ENCODE measurements around the gene ICAM3.

The ICAM3 gene

DNA sequence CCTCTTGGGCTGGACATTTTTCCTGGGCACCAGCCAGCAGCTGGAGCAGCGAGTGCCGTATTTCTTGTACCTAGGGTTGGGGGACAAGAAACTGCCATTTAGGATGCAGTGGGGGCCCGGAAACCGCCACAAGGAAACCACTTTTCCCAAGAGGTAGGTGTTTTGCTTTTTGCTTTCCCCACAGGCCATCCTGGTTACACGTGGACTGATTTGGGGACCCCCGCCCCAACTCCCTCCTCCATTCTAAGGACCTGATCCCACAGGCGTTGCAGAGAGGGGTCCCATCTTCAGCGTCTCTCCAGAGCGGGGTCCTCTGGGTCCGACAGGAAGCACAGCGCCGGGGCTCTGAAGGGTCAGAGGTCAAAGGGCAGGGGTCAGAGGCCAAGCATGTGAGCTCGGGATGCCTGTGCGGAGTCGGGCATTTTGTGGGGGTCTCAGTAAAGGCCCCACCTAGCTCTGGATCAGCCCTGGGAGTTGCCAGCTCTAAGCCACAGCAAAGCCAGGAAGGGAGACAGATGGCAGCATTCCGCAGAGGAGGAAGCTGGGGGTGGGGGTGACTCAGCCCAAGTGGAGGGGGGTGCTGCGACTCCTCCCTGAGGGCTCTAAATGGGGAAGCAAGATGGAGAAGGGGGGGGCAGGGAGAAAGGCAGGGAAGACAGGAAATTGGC, 34.2 kb downstream of the ICAM3 start:
- Histone ChIP-seq H3K27me3 (ENCODE audit: control insufficient read depth in 3 of 3, insufficient read depth in 3 of 3, low read depth in 1 of 3, low read length in 3 of 3) (no peaks in the 10 kb centered on the region), H4K91ac (ENCODE audit: low read depth, low read length, poor library complexity) (no peak overlapping the region), H3K36me3 (replicated peaks in 1 of 2; ENCODE audit: control insufficient read depth in 2 of 2, insufficient read depth in 2 of 2, low read length in 2 of 2) (peaks cover 3 to 6% of the 10 kb centered on the region in 2 donors), H3K4me3 (ENCODE audit: low read length in 2 of 2) (no peak overlapping the region), H3K23ac (ENCODE audit: low read depth, low read length, poor library complexity) (no peak overlapping the region), H2BK5ac (ENCODE audit: low read length) (no peak overlapping the region), H2BK12ac (ENCODE audit: low read length) (no peak overlapping the region), H3K9ac (ENCODE audit: low read depth, low read length, poor library complexity) (no peak overlapping the region), H3K4me1 (ENCODE audit: control insufficient read depth in 2 of 2, insufficient read depth in 1 of 2, low read depth in 1 of 2, low read length in 2 of 2) (no peaks in the 10 kb centered on the region), H3K4ac (ENCODE audit: low read length) (no peak overlapping the region), H3K27ac (replicated peaks; ENCODE audit: low read length) (no peak overlapping the region), H3K14ac (ENCODE audit: low read length) (no peak overlapping the region), H4K8ac (ENCODE audit: low read depth, low read length) (no peak overlapping the region), H2BK15ac (ENCODE audit: low read length) (no peak overlapping the region), H3K18ac (ENCODE audit: low read length) (no peak overlapping the region), H3K79me1 (ENCODE audit: low read depth, low read length) (no peaks in the 10 kb centered on the region), H2BK120ac (ENCODE audit: low read depth, low read length) (no peak overlapping the region), H2AK5ac (ENCODE audit: low read depth, low read length) (no peak overlapping the region), H2AFZ (ENCODE audit: low read length) (no peak overlapping the region), H3K4me2 (ENCODE audit: insufficient read depth, low read length, poor library complexity, severe bottlenecking) (no peak overlapping the region), H3K9me3 (replicated peaks in 1 of 2; ENCODE audit: control insufficient read depth in 2 of 2, insufficient read depth in 1 of 2, low read depth in 1 of 2, low read length in 2 of 2) (no peaks in the 10 kb centered on the region)
- DNase-seq (ENCODE audit: low spot score): no peak
- WGBS, 2 donors (ENCODE audit: extremely low coverage in 2 of 2, insufficient read length in 2 of 2, insufficient replicate concordance in 1 of 2): no CpG with 5 or more reads among the region's 17 CpGs

DNA sequence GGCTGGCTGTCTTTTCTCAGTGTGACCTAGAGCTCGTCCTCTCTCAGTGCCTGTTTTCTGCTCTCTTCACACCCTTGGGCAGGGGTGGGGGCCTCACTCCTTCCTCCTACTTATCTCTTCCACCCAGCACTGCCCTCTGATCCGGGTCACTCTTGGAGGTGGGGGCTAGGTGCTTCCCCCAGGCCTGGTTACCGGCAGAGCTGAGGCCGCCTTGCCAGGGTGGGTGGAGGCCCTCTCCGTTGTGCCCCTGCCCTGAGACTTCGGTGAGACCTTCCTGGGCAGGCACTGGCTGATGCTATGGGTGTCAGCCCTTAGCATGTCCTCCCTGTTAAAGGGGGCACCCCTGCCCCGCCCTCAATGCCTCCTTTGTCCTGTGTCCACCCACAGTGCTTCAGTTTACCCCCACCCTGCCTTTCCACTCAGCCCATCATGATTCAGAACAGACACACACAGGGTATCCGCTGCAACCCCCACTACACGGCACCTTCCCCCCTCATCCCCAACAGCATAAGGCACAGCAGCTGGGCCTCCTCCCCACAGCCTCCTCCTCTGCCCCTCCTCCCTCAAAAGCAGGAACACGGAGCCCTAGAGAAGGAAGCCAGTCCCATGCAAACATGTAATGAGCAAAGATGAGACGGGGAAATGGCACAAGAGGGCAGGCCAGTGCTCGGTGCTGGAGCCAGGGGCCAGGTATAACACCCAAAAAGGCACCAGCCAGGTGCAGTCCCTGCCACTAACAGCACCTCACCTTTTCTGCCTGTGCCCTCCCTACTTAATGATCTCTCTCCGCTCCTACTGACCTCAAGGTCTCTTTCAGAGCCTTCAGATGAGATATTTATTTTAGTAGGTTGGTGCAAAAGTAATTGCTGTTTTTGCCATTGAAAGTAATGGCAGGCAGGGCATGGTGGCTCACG, 39.6 kb downstream of the ICAM3 start:
- Histone ChIP-seq H3K4ac (ENCODE audit: low read length) (no peak overlapping the region), H3K14ac (ENCODE audit: low read length) (no peak overlapping the region), H3K4me2 (ENCODE audit: insufficient read depth, low read length, poor library complexity, severe bottlenecking) (no peak overlapping the region), H2AFZ (ENCODE audit: low read length) (peak overlapping the region; percentile 56), H3K27ac (replicated peaks; ENCODE audit: low read length) (no peak overlapping the region), H3K36me3 (replicated peaks in 1 of 2; ENCODE audit: control insufficient read depth in 2 of 2, insufficient read depth in 2 of 2, low read length in 2 of 2) (peaks cover 0 to 2% of the 10 kb centered on the region in 2 donors), H2BK120ac (ENCODE audit: low read depth, low read length) (peak overlapping the region; percentile 47), H3K4me3 (ENCODE audit: low read length in 2 of 2) (peak overlapping the region in 1 of 2 donors; percentile 6), H3K9me3 (replicated peaks in 1 of 2; ENCODE audit: control insufficient read depth in 2 of 2, insufficient read depth in 1 of 2, low read depth in 1 of 2, low read length in 2 of 2) (no peaks in the 10 kb centered on the region), H3K18ac (ENCODE audit: low read length) (no peak overlapping the region), H2BK12ac (ENCODE audit: low read length) (no peak overlapping the region), H3K9ac (ENCODE audit: low read depth, low read length, poor library complexity) (peak overlapping the region; percentile 30), H3K27me3 (ENCODE audit: control insufficient read depth in 3 of 3, insufficient read depth in 3 of 3, low read depth in 1 of 3, low read length in 3 of 3) (peaks cover 17 to 25% (median 25%) of the 10 kb centered on the region in 3 experiments), H3K23ac (ENCODE audit: low read depth, low read length, poor library complexity) (peak overlapping the region; percentile 68), H4K8ac (ENCODE audit: low read depth, low read length) (peak overlapping the region; percentile 76), H4K91ac (ENCODE audit: low read depth, low read length, poor library complexity) (no peak overlapping the region), H2BK5ac (ENCODE audit: low read length) (peak overlapping the region; percentile 87), H3K79me1 (ENCODE audit: low read depth, low read length) (no peaks in the 10 kb centered on the region), H2AK5ac (ENCODE audit: low read depth, low read length) (peak overlapping the region; percentile 70), H2BK15ac (ENCODE audit: low read length) (no peak overlapping the region), H3K4me1 (ENCODE audit: control insufficient read depth in 2 of 2, insufficient read depth in 1 of 2, low read depth in 1 of 2, low read length in 2 of 2) (peaks cover 7% of the 10 kb centered on the region in 2 donors)
- WGBS, 2 donors (ENCODE audit: extremely low coverage in 2 of 2, insufficient read length in 2 of 2, insufficient replicate concordance in 1 of 2): no CpG with 5 or more reads among the region's 14 CpGs
- no peak for DNase-seq (ENCODE audit: low spot score)

DNA sequence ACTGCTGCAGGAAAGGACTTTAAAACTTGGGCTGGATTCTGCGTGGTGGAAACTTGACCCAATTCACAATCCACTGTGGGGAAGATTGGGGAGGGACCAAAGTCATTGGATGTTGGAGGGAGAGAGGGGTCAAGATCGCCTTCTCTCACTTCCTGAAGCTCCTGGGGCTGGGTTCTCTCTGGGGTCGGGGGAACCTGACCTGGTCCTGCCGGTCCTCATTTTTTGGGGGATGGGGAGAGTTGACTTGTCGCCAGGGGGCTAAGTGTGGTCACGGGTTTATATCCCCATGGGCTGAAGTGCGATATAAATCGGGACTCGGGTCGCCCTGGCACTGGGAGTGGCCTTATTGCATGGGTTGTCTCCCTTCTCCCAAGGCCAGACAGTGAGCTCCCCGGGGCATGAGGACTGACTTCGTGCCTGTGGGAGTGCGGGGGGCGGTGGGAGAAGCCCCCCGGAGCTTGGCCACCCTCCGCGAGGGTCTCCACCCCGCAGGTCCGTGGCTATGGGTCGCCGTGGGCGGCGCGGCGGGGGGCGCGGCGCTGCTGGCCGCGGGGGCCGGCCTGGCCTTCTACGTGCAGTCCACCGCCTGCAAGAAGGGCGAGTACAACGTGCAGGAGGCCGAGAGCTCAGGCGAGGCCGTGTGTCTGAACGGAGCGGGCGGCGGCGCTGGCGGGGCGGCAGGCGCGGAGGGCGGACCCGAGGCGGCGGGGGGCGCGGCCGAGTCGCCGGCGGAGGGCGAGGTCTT, 43.4 kb downstream of the ICAM3 start:
- H4K8ac ChIP-seq (ENCODE audit: low read depth, low read length): no peak overlapping the region
- no peak overlapping the region for H2BK120ac ChIP-seq (ENCODE audit: low read depth, low read length)
- no peak overlapping the region for H3K14ac ChIP-seq (ENCODE audit: low read length)
- peak overlapping the region; percentile 56 for H2AK5ac ChIP-seq (ENCODE audit: low read depth, low read length)
- H3K9me3 ChIP-seq (replicated peaks in 1 of 2; ENCODE audit: control insufficient read depth in 2 of 2, insufficient read depth in 1 of 2, low read depth in 1 of 2, low read length in 2 of 2): peaks cover 5 to 6% of the 10 kb centered on the region in 2 donors
- H2BK12ac ChIP-seq (ENCODE audit: low read length): peak overlapping the region; percentile 30
- peak overlapping the region; percentile 90 for H2AFZ ChIP-seq (ENCODE audit: low read length)
- no peaks in the 10 kb centered on the region for H3K79me1 ChIP-seq (ENCODE audit: low read depth, low read length)
- H3K4me3 ChIP-seq (ENCODE audit: low read length in 2 of 2): peak overlapping the region in 1 of 2 donors; percentile 24
- no peak overlapping the region for H3K27ac ChIP-seq (replicated peaks; ENCODE audit: low read length)
- no peak overlapping the region for H3K4ac ChIP-seq (ENCODE audit: low read length)
- H2BK5ac ChIP-seq (ENCODE audit: low read length): peak overlapping the region; percentile 5
- peak overlapping the region; percentile 48 for H3K4me2 ChIP-seq (ENCODE audit: insufficient read depth, low read length, poor library complexity, severe bottlenecking)
- H3K18ac ChIP-seq (ENCODE audit: low read length): peak overlapping the region; percentile 81
- H3K36me3 ChIP-seq (replicated peaks in 1 of 2; ENCODE audit: control insufficient read depth in 2 of 2, insufficient read depth in 2 of 2, low read length in 2 of 2): no peaks in the 10 kb centered on the region
- H3K27me3 ChIP-seq (ENCODE audit: control insufficient read depth in 3 of 3, insufficient read depth in 3 of 3, low read depth in 1 of 3, low read length in 3 of 3): peaks cover 51 to 63% (median 61%) of the 10 kb centered on the region in 3 experiments
- H4K91ac ChIP-seq (ENCODE audit: low read depth, low read length, poor library complexity): no peak overlapping the region
- H3K23ac ChIP-seq (ENCODE audit: low read depth, low read length, poor library complexity): no peak overlapping the region
- no peak overlapping the region for H2BK15ac ChIP-seq (ENCODE audit: low read length)
- no CpG with 5 or more reads among the region's 58 CpGs for WGBS, 2 donors (ENCODE audit: extremely low coverage in 2 of 2, insufficient read length in 2 of 2, insufficient replicate concordance in 1 of 2)
- DNase-seq (ENCODE audit: low spot score): no peak
- no peak overlapping the region for H3K9ac ChIP-seq (ENCODE audit: low read depth, low read length, poor library complexity)
- peaks cover 17 to 19% of the 10 kb centered on the region in 2 donors for H3K4me1 ChIP-seq (ENCODE audit: control insufficient read depth in 2 of 2, insufficient read depth in 1 of 2, low read depth in 1 of 2, low read length in 2 of 2)
